Measurements from ENCODE around the gene YRDC.

- no peak for TF ChIP-seq EZH2 (IDR thresholded peaks at IDR 0.05; ENCODE audit: insufficient read depth, low read length)
- TF ChIP-seq, protein P1, sequence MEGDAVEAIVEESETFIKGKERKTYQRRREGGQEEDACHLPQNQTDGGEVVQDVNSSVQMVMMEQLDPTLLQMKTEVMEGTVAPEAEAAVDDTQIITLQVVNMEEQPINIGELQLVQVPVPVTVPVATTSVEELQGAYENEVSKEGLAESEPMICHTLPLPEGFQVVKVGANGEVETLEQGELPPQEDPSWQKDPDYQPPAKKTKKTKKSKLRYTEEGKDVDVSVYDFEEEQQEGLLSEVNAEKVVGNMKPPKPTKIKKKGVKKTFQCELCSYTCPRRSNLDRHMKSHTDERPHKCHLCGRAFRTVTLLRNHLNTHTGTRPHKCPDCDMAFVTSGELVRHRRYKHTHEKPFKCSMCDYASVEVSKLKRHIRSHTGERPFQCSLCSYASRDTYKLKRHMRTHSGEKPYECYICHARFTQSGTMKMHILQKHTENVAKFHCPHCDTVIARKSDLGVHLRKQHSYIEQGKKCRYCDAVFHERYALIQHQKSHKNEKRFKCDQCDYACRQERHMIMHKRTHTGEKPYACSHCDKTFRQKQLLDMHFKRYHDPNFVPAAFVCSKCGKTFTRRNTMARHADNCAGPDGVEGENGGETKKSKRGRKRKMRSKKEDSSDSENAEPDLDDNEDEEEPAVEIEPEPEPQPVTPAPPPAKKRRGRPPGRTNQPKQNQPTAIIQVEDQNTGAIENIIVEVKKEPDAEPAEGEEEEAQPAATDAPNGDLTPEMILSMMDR (IDR thresholded peaks at IDR 0.05; ENCODE audit: insufficient read depth, low read depth, low read length): no peak
Measured at GRCh38 chr1:37828410-37829074, 20.5 kb upstream of the YRDC start.

Measured in astrocyte (in vitro differentiated cells and primary cell).